Measurements from ENCODE around the gene CASZ1. TPM values are rescaled to one million over a fixed set of nuclear protein-coding genes. Genes with fewer than 3 reads are reported as not detected.

Gene CASZ1
- total RNA-seq, 1 donor from 2014 or later, result 3.4 TPM

- no peak overlapping the region for H3K27ac ChIP-seq
- H3K4me1 ChIP-seq, result peaks cover 23% of the 10 kb centered on the region
- no peaks in the 10 kb centered on the region for H3F3A ChIP-seq (ENCODE audit: low read depth)
- no peaks in the 10 kb centered on the region for H3K27me3 ChIP-seq
- H4K20me1 ChIP-seq (ENCODE audit: low read depth), result no peaks in the 10 kb centered on the region
- H3K9me3 Mint-ChIP-seq, result no peaks in the 10 kb centered on the region
- peak overlapping the region; percentile 58 for H3K27ac Mint-ChIP-seq
- H3K4me3 ChIP-seq, result no peak overlapping the region
- DNase-seq (ENCODE audit: low spot score), result no peak
- no peaks in the 10 kb centered on the region for H3K36me3 ChIP-seq
- H3K4me1 Mint-ChIP-seq, result peaks cover 46% of the 10 kb centered on the region
- peaks cover 11% of the 10 kb centered on the region for H3K27me3 Mint-ChIP-seq (ENCODE audit: insufficient read depth, low read depth)
- H3K4me2 ChIP-seq, result no peak overlapping the region
- no peaks in the 10 kb centered on the region for H3K9me3 ChIP-seq (ENCODE audit: low read depth)
- H3K79me2 ChIP-seq (ENCODE audit: low read depth), result no peaks in the 10 kb centered on the region
- H3K36me3 Mint-ChIP-seq, result no peaks in the 10 kb centered on the region
- H3K4me3 Mint-ChIP-seq, result no peak overlapping the region
- TF ChIP-seq EZH2 (IDR thresholded peaks at IDR 0.05) (no peak), CTCF (IDR thresholded peaks at IDR 0.05) (no peak), EZH2phosphoT487 (IDR thresholded peaks at IDR 0.05) (no peak)
- no peak overlapping the region for H3K9ac ChIP-seq
- no peak overlapping the region for H2AFZ ChIP-seq (replicated peaks)
These were observed 51.1 kb downstream of the CASZ1 start for GRCh38 chr1:10745383-10745782.

GRCh38 chr1:10744654-10745238 lies 51.7 kb downstream of the CASZ1 start:
- no peaks in the 10 kb centered on the region for H3K27me3 ChIP-seq
- peaks cover 10% of the 10 kb centered on the region for H3K27me3 Mint-ChIP-seq (ENCODE audit: insufficient read depth, low read depth)
- H3K4me3 Mint-ChIP-seq, result no peak overlapping the region
- no peaks in the 10 kb centered on the region for H3K9me3 ChIP-seq (ENCODE audit: low read depth)
- no peak overlapping the region for H3K4me3 ChIP-seq
- no peak overlapping the region for H2AFZ ChIP-seq (replicated peaks)
- H3K4me1 Mint-ChIP-seq, result peaks cover 52% of the 10 kb centered on the region
- H3K79me2 ChIP-seq (ENCODE audit: low read depth), result no peaks in the 10 kb centered on the region
- DNase-seq (ENCODE audit: low spot score), result no peak
- H3K9me3 Mint-ChIP-seq, result no peaks in the 10 kb centered on the region
- no peaks in the 10 kb centered on the region for H3K36me3 ChIP-seq
- H4K20me1 ChIP-seq (ENCODE audit: low read depth), result no peaks in the 10 kb centered on the region
- no peak for TF ChIP-seq EZH2 (IDR thresholded peaks at IDR 0.05)
- no peak for TF ChIP-seq EZH2phosphoT487 (IDR thresholded peaks at IDR 0.05)
- TF ChIP-seq CTCF (IDR thresholded peaks at IDR 0.05), result no peak
- peaks cover 23% of the 10 kb centered on the region for H3K4me1 ChIP-seq
- H3K27ac ChIP-seq, result no peak overlapping the region
- no peak overlapping the region for H3K9ac ChIP-seq
- H3F3A ChIP-seq (ENCODE audit: low read depth), result no peaks in the 10 kb centered on the region
- no peak overlapping the region for H3K27ac Mint-ChIP-seq
- no peak overlapping the region for H3K4me2 ChIP-seq
- H3K36me3 Mint-ChIP-seq, result no peaks in the 10 kb centered on the region

GRCh38 chr1:10744029-10744428 lies 52.4 kb downstream of the CASZ1 start:
- H3K27ac ChIP-seq, result no peak overlapping the region
- Mint-ChIP-seq H3K27ac (no peak overlapping the region), H3K9me3 (no peaks in the 10 kb centered on the region), H3K36me3 (no peaks in the 10 kb centered on the region), H3K4me3 (no peak overlapping the region), H3K4me1 (peaks cover 56% of the 10 kb centered on the region), H3K27me3 (ENCODE audit: insufficient read depth, low read depth) (peaks cover 11% of the 10 kb centered on the region)
- no peaks in the 10 kb centered on the region for H3K27me3 ChIP-seq
- peaks cover 23% of the 10 kb centered on the region for H3K4me1 ChIP-seq
- no peaks in the 10 kb centered on the region for H3F3A ChIP-seq (ENCODE audit: low read depth)
- H3K79me2 ChIP-seq (ENCODE audit: low read depth), result no peaks in the 10 kb centered on the region
- H3K9ac ChIP-seq, result no peak overlapping the region
- no peaks in the 10 kb centered on the region for H3K9me3 ChIP-seq (ENCODE audit: low read depth)
- no peak overlapping the region for H2AFZ ChIP-seq (replicated peaks)
- no peaks in the 10 kb centered on the region for H4K20me1 ChIP-seq (ENCODE audit: low read depth)
- no peak for DNase-seq (ENCODE audit: low spot score)
- H3K36me3 ChIP-seq, result no peaks in the 10 kb centered on the region
- H3K4me3 ChIP-seq, result no peak overlapping the region
- TF ChIP-seq CTCF (IDR thresholded peaks at IDR 0.05) (no peak), EZH2 (IDR thresholded peaks at IDR 0.05) (no peak), EZH2phosphoT487 (IDR thresholded peaks at IDR 0.05) (no peak)
- no peak overlapping the region for H3K4me2 ChIP-seq

All from neural progenitor cell (in vitro differentiated cells).